Kidney epithelial cell (primary cell): Measurements from ENCODE around the gene ATF2. TPM values are rescaled to one million over a fixed set of nuclear protein-coding genes. Genes with fewer than 3 reads are reported as not detected.

Experiments used
- DNase-seq: peaks from one replicate; pipeline ENCODE4 v3.0.0-alpha.2; 2010; ENCODE audit warnings: low read depth
- H3K27me3 ChIP-seq: 2 replicates; pipeline ENCODE4 v1.6.0; 2011; ENCODE audit warnings: low read length; ENCODE audit not compliant: control insufficient read depth, insufficient read depth
- H3K36me3 ChIP-seq: 2 replicates; pipeline ENCODE4 v1.5.1; 2011; ENCODE audit warnings: low read length; ENCODE audit not compliant: control insufficient read depth, insufficient read depth
- H3K4me3 ChIP-seq: 2 replicates; pipeline ENCODE4 v1.5.1; 2011; ENCODE audit warnings: low read depth, mild to moderate bottlenecking, control low read depth, low read length
- total RNA-seq: library from RNA; depleted of rRNA; stranded (reverse); fragments of >200 nt; gene quantifications from 2 replicates; pipeline ENCODE4 v1.2.3, GENCODE V29; 2015
- TF ChIP-seq, protein P1 (sequence below): IDR thresholded peaks from 2 replicates; pipeline ENCODE4 v1.5.1; 2011; ENCODE audit warnings: mild to moderate bottlenecking, moderate library complexity, low read length, control low read depth, inconsistent platforms; ENCODE audit not compliant: insufficient read depth, poor library complexity, severe bottlenecking

ATF2 gene, protein sequence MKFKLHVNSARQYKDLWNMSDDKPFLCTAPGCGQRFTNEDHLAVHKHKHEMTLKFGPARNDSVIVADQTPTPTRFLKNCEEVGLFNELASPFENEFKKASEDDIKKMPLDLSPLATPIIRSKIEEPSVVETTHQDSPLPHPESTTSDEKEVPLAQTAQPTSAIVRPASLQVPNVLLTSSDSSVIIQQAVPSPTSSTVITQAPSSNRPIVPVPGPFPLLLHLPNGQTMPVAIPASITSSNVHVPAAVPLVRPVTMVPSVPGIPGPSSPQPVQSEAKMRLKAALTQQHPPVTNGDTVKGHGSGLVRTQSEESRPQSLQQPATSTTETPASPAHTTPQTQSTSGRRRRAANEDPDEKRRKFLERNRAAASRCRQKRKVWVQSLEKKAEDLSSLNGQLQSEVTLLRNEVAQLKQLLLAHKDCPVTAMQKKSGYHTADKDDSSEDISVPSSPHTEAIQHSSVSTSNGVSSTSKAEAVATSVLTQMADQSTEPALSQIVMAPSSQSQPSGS
- 35.1 and 38.9 TPM in 2 replicates for total RNA-seq

DNA sequence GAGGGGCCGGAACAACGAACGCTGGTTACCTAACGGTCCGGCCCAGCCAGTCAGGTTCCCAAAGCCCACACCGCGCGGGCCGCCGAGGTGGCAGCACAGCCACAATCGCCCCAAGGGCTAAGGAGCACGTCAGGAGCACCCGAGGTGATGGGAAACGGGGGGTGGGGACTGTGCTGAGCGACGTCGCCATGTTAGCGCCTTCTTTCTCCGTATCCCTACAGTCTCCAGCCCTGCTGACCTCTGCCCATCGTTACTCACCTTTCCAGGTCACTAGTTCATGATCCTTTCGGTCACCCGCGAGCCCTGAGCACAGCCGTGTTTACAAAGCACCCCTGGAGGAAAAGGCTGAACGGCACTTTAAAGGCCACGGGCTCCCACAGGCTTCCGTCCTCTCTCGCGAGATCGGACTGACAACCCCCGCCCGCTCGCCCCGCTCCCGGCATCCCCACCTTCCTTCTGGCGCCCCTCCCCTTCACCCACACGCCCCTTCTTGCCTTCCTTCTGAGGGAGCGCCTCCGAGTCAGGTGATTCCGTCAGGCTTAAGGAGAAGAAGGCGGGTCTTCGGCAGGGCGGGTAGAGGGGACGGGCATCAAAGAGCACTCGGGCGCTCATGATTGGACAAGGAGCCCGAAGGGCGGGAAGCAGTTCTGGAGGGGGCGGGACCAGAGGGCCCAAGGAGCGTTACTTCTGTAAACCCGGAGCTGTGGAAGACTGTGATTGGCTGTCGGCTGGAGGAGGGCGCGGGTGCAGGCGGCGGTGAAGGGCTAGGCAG is at the start of gene ATF2:
Gene ATF2, minus strand, starts transcription at position 412 of the 772 bp plus-strand sequence. CDS start 31,760 bp downstream, outside the sequence.
- H3K27me3 ChIP-seq: no peaks in the 10 kb centered on the region
- DNase-seq: peak; percentile 99
- peak within 1 kb of the TSS; percentile 74 for H3K4me3 ChIP-seq
- TF ChIP-seq, protein P1, sequence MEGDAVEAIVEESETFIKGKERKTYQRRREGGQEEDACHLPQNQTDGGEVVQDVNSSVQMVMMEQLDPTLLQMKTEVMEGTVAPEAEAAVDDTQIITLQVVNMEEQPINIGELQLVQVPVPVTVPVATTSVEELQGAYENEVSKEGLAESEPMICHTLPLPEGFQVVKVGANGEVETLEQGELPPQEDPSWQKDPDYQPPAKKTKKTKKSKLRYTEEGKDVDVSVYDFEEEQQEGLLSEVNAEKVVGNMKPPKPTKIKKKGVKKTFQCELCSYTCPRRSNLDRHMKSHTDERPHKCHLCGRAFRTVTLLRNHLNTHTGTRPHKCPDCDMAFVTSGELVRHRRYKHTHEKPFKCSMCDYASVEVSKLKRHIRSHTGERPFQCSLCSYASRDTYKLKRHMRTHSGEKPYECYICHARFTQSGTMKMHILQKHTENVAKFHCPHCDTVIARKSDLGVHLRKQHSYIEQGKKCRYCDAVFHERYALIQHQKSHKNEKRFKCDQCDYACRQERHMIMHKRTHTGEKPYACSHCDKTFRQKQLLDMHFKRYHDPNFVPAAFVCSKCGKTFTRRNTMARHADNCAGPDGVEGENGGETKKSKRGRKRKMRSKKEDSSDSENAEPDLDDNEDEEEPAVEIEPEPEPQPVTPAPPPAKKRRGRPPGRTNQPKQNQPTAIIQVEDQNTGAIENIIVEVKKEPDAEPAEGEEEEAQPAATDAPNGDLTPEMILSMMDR: no peak
- H3K36me3 ChIP-seq: no peaks in the 10 kb centered on the region

DNA sequence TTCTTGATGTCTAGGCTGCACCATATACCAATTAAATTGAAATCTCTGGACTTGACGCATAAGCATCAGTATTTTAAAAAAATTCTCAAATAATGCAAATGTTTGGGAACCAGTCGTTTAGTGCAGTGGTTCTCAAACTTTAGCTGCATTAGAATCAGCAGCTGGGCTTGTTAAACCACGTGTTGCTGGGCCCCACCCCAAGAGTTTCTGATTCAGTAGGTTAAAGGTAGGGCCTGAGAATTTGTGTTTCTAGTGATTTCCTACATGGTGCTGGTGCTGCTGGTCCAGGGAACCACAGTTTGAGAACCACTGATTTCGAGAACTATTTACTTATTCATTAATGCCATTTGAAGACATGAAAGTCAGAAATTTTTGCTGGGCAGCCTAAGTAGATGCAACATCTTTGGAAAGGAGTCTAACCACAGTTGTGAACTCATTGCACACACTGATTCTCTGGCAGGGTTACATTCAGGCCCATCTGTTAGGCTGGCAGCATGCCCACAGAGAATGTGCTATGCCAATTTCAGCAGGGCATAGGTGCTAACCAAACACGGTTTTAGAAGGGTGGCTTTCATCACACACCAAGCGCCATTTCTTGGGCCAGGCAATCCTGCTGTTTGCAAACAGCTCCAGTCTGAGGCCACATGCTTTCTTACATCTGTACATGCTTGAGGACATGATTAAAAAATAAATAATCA is 39.9 kb upstream of the ATF2 start:
- no peaks in the 10 kb centered on the region for H3K36me3 ChIP-seq
- TF ChIP-seq, protein P1: no peak
- H3K27me3 ChIP-seq: no peaks in the 10 kb centered on the region
- no peak overlapping the region for H3K4me3 ChIP-seq
- no peak for DNase-seq

DNA sequence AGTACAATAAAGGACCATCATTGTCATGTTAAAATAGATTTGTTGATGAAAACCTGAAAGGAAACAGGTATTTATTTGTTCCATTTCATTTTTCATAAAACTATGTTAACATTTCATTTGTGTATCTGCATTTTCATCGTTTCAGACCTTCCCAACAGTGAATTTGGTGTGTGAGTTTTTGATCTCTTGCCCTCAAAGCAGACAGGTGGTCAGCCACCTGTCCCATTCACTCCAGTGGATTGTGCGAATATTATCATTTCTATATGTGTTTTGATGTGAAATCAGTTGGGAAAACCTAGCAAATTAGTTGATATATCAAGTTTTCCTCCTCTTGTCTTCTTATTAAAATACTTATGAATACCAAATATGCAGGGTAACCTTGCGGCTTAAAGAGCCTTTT is 38.9 kb upstream of the ATF2 start:
- Histone ChIP-seq H3K36me3 (no peaks in the 10 kb centered on the region), H3K4me3 (no peak overlapping the region), H3K27me3 (no peaks in the 10 kb centered on the region)
- TF ChIP-seq, protein P1: no peak
- no peak for DNase-seq

DNA sequence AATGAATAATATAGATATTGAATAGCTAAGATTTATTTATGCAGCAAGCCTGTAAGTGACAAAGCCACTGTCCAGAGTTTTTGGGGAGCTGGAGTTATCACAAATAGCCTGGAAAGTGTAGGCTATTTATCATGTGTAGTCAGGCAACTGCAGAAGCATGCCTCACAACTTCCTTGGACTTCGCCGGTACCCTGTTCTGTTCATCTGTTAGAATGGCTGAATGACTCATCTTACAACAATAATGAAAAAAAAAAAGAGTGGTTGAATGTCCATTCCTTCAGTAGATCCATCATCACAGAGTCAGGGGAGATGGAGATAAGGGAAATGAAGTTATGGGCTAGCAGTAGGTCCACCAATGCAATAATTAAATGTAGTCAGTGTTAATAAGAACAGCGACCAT is 37.5 kb upstream of the ATF2 start:
- peak; percentile 39 for DNase-seq
- Histone ChIP-seq H3K27me3 (no peaks in the 10 kb centered on the region), H3K4me3 (no peak overlapping the region), H3K36me3 (no peaks in the 10 kb centered on the region)
- TF ChIP-seq, protein P1: no peak

DNA sequence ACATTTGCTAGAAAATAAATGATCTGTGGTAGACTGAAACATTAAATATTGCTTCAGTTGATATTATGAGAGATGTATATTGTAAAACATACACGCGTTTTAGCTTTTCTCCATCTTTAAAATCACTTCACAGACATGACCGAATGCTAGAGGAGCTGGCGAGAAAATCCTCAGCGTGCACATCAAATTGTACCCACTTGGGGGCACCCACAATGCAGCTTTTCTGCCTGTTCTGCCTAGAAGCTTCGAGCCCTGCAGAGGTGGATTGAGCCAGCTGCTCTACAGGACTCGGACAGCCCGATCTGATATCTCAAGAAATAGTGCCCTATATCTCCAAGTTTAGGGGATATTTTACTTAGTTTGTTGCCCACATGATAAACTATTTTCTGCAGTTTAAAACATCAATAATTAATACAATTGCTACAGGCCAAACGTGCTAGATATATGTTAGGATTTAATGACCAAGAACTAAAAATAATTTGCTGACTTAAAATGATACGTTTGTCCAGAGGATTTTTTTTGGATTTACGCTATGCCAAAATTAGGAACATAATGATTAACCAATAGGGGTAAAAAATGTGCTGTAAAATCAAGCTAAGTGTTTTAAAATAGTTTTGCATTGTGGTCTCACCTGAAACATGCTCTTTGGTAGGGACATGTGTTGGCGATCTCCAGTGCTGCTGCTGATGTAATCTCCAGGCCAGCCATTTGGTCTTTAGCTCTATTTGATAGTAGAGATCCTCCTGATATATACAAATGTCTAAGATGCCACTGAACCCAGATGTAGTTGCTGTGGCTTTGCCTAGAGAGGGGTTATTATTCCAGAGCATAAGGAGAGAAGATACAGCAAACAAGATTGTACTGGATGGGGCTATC is 35.9 kb upstream of the ATF2 start:
- TF ChIP-seq, protein P1: peak; percentile 73
- H3K27me3 ChIP-seq: no peaks in the 10 kb centered on the region
- no peaks in the 10 kb centered on the region for H3K36me3 ChIP-seq
- H3K4me3 ChIP-seq: no peak overlapping the region
- DNase-seq: no peak
